Left lung (tissue), 10 donors: Measurements from ENCODE around the gene DDX49. TPM values are rescaled to one million over a fixed set of nuclear protein-coding genes. Genes with fewer than 3 reads are reported as not detected.

ENCODE experiments used
- ATAC-seq: fragments of 200-7000 bp; cut with Tn5 transposase; one replicate; pipeline ENCODE4 v1.9.1; 2020; ENCODE audit warnings: moderate library complexity
- DNase-seq, 4 donors: peaks; one replicate each; pipeline ENCODE4 v3.0.0-alpha.2; 2013 to 2020
- H3K27ac ChIP-seq, 2 donors: fragments of 200-600 bp; sonication (generic) in 1 of 2; one replicate each; pipeline versions ENCODE4 v1.5.0 to v1.8.0; 2020 to 2021
- H3K27me3 ChIP-seq, 2 donors: fragments of 200-600 bp; sonication (generic) in 1 of 2; one replicate each; pipeline versions ENCODE4 v1.5.0 to v1.8.0; 2020 to 2021
- H3K36me3 ChIP-seq, 2 donors: fragments of 200-600 bp; sonication (generic) in 1 of 2; one replicate each; pipeline versions ENCODE4 v1.5.0 to v1.8.0; 2020 to 2021
- H3K4me1 ChIP-seq, 2 donors: fragments of 200-600 bp; one replicate each; pipeline ENCODE4 v1.8.0; 2021
- H3K4me3 ChIP-seq, 2 donors: fragments of 200-600 bp; sonication (generic) in 1 of 2; one replicate each; pipeline versions ENCODE4 v1.5.0 to v1.8.0; 2020 to 2021; ENCODE audit warnings: mild to moderate bottlenecking in 1 of 2
- H3K9me3 ChIP-seq, 2 donors: fragments of 200-600 bp; sonication (generic) in 1 of 2; one replicate each; pipeline versions ENCODE4 v1.5.0 to v1.8.0; 2020 to 2021
- CTCF ChIP-seq, 2 donors: fragments of 200-600 bp; sonication (generic) in 1 of 2; IDR thresholded peaks; one replicate each; pipeline versions ENCODE4 v1.5.0 to v1.8.0; 2021; ENCODE audit warnings: antibody characterized with exemption in 2 of 2
- intact Hi-C, 2 donors: fragments of 100-400 bp; cut with DNase I; formaldehyde crosslinking; loops; one replicate each; pipeline versions ENCODE4 v1.11.2 to v1.14.2; 2022
- polyA plus RNA-seq, 6 donors: library from polyadenylated mRNA; unstranded; fragments of 120-200 nt; gene quantifications; one replicate each; pipeline ENCODE4 v1.2.1, GENCODE V29; 2013; ENCODE audit not compliant: insufficient read length in 6 of 6
- total RNA-seq, 2 donors: library from RNA; stranded (reverse); fragmentation: NEBNext Ultra II Directional; extraction: Animal tissue kit (Norgen Biotek cat#: 25700); gene quantifications; one replicate each; pipeline ENCODE4 v1.2.1, GENCODE V29; 2021
- donor health status: DM: no; HTN: yes; CAD: no.
- donor health status: DM: no; HTN: no; CAD: no.

Gene DDX49
- total and polyA plus RNA-seq, 8 donors: 33.5 to 51.8 (median 42.4) TPM

- intact Hi-C loops: no loop called here
- H3K36me3 ChIP-seq: peaks cover 0 to 62% of the 10 kb centered on the region in 2 donors
- ATAC-seq: no peak
Observed at GRCh38 chr19:18922228-18922985, 2.9 kb downstream of the DDX49 start.

DNA sequence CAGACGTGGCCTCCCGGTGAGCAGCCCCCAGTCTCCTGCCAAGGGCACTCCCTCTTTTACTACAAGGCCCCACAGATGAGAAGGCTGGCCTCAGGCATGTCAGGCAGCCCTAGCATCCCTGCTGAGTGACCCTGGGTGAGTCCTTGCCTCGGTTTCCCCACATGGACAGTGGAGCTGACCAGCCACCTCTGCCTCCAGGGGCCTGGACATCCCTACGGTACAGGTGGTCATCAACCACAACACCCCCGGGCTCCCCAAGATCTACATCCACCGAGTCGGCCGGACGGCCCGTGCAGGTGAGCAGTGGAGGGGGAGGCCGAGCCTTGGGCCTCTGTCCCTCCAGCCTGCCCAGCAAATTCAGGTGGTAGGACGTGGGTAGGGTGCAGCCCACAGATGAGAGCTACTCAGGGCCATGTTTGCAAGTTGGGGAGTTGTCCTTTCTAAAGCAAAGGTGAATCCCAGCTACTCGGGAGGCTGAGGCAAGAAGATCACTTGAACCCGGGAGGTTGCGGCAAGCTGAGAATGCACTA is 5.2 kb downstream of the DDX49 start:
- no peaks in the 10 kb centered on the region for H3K9me3 ChIP-seq
- no peak for TF ChIP-seq CTCF (IDR thresholded peaks at IDR 0.05)

More at GRCh38 chr19:18922228-18922985, 2.9 kb downstream of the DDX49 start:
- DNase-seq: no peak
- Histone ChIP-seq H3K27me3 (no peaks in the 10 kb centered on the region), H3K9me3 (no peaks in the 10 kb centered on the region), H3K27ac (no peak overlapping the region), H3K4me3 (no peak overlapping the region), H3K4me1 (peaks cover 18 to 32% of the 10 kb centered on the region in 2 donors)
- no peak for TF ChIP-seq CTCF (IDR thresholded peaks at IDR 0.05)

DNA sequence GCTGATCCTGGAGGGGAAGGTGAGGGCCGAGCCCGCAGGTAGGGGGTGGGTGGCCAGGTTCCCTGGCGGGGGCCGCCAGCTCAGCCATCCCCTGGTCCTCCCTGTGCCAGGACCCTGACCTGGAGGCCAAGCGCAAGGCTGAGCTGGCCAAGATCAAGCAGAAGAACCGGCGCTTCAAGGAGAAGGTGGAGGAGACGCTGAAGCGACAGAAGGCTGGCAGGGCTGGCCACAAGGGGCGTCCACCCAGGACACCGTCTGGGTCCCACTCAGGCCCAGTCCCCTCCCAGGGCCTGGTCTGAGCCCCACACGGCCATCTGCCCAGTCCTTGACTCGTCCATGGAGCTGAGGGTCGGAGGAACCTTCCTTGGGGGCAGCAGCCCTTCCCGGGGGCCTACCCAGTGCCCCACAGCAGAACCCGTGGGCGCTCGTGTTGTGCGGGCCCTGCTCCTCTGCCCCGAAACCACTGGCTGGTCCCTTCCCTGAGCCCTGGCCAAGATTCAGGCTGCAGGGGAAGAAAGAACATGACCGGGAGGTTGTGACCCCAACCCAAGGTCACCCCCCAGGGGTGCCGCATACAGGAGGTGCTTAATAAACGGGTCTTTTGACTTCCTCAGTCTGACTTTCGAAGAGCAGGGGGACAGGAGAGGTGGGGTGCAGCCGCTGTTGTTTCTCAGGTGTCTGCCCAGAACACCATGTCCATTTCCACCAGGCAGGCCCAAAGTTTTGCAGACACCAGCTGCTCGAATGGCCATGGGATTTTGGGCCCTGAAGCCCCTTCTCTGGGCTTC is 8.7 kb downstream of the DDX49 start:
- ATAC-seq (no peak), DNase-seq (no peak)
- Histone ChIP-seq H3K27ac (no peak overlapping the region), H3K4me3 (no peak overlapping the region), H3K36me3 (peaks cover 0 to 88% of the 10 kb centered on the region in 2 donors), H3K9me3 (no peaks in the 10 kb centered on the region), H3K27me3 (no peaks in the 10 kb centered on the region), H3K4me1 (peaks cover 0 to 10% of the 10 kb centered on the region in 2 donors)
- no peak for TF ChIP-seq CTCF (IDR thresholded peaks at IDR 0.05)
- intact Hi-C loops: no loop called here

More for the DNA sequence above, 5.2 kb downstream of the DDX49 start:
- H3K36me3 ChIP-seq: peaks cover 0 to 86% of the 10 kb centered on the region in 2 donors
- intact Hi-C loops: no loop called here
- H3K27me3 ChIP-seq: no peaks in the 10 kb centered on the region
- no peak overlapping the region for H3K27ac ChIP-seq
- DNase-seq (no peak), ATAC-seq (no peak)
- H3K4me1 ChIP-seq: peaks cover 9 to 18% of the 10 kb centered on the region in 2 donors
- H3K4me3 ChIP-seq: no peak overlapping the region

DNA sequence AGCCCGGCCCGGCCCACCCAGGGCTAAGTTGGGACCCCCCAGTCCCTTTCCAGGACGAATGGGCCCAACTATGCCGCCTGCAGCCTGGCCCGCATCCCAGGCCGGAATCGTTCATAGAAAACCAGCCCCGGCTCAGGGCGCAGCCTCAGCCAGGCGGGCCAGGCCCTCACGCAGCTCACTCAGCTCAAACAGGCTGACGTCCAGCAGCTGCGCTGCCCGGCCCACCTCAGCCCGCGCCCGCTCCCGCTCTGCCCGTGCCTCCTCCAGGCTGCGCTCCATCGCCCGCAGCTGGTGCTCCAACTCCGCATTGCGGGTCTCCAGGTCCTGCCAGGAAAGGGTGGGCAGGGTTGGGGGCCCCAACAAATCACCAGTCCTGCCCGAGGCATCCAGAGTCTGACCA is 9.8 kb downstream of the DDX49 start:
- ATAC-seq: no peak
- H3K36me3 ChIP-seq: peaks cover 0 to 84% of the 10 kb centered on the region in 2 donors
- no peak for DNase-seq
- no peak for TF ChIP-seq CTCF (IDR thresholded peaks at IDR 0.05)
- no peaks in the 10 kb centered on the region for H3K27me3 ChIP-seq
- peaks cover 0 to 12% of the 10 kb centered on the region in 2 donors for H3K4me1 ChIP-seq
- intact Hi-C loops: no loop called here
- no peak overlapping the region for H3K27ac ChIP-seq
- H3K9me3 ChIP-seq: no peaks in the 10 kb centered on the region
- H3K4me3 ChIP-seq: no peak overlapping the region
